OCI-LY1 (cell line): ENCODE measurements around the gene RAVER1.

ENCODE experiments used
- EZH2 ChIP-seq: fragments of 200-600 bp; sonication (generic), shearing (Covaris generic); IDR thresholded peaks from 2 replicates; pipeline ENCODE4 v1.8.0; 2017; ENCODE audit warnings: borderline replicate concordance, mixed run types, mild to moderate bottlenecking, antibody characterized with exemption, low read length, moderate library complexity, mixed read lengths
- TF ChIP-seq, protein P1 (sequence below): fragments of 200-600 bp; sonication (generic), shearing (Covaris generic); IDR thresholded peaks from 2 replicates; pipeline ENCODE4 v1.5.1; 2017; ENCODE audit warnings: mild to moderate bottlenecking, antibody characterized with exemption, low read length, moderate library complexity, mixed read lengths

DNA sequence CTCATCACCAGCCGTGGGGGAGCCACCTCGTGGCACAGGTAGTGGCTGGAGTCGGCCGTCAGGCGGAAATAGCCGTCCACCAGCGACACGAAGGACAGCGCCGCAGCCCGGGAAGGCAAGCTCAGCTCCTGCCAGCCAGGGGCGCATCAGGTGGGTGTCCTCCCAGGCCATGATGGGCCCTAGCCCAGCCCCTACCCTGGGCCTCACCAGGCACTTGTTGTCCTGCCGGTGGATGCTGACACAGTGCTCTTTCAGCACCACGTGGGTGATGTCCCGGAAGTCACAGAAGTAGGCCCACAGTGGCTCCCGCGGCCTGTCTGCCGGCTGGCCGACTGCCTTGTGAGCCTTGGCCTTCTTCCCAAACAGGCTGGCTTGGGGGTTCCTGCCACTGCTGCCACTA, 31.3 kb upstream of the RAVER1 start:
- TF ChIP-seq, protein P1, sequence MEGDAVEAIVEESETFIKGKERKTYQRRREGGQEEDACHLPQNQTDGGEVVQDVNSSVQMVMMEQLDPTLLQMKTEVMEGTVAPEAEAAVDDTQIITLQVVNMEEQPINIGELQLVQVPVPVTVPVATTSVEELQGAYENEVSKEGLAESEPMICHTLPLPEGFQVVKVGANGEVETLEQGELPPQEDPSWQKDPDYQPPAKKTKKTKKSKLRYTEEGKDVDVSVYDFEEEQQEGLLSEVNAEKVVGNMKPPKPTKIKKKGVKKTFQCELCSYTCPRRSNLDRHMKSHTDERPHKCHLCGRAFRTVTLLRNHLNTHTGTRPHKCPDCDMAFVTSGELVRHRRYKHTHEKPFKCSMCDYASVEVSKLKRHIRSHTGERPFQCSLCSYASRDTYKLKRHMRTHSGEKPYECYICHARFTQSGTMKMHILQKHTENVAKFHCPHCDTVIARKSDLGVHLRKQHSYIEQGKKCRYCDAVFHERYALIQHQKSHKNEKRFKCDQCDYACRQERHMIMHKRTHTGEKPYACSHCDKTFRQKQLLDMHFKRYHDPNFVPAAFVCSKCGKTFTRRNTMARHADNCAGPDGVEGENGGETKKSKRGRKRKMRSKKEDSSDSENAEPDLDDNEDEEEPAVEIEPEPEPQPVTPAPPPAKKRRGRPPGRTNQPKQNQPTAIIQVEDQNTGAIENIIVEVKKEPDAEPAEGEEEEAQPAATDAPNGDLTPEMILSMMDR, result no peak
- no peak for TF ChIP-seq EZH2
